GM19468 (cell line): Measurements from ENCODE around the gene C1orf115.
"Not testable (repeated sequence)": the region's sequence is repeated elsewhere in the genome, so short reads cannot be mapped to it uniquely, and the experiment has no call there.

ENCODE experiments used
- ATAC-seq: cut with Tn5 transposase; IDR thresholded peaks from one replicate; pipeline ENCODE4 v1.9.1; 2021; ENCODE audit warnings: mild to moderate bottlenecking, moderate library complexity, moderate number of reproducible peaks; ENCODE audit not compliant: unreplicated experiment; ENCODE audit errors: extremely low read depth

C1orf115 gene

DNA sequence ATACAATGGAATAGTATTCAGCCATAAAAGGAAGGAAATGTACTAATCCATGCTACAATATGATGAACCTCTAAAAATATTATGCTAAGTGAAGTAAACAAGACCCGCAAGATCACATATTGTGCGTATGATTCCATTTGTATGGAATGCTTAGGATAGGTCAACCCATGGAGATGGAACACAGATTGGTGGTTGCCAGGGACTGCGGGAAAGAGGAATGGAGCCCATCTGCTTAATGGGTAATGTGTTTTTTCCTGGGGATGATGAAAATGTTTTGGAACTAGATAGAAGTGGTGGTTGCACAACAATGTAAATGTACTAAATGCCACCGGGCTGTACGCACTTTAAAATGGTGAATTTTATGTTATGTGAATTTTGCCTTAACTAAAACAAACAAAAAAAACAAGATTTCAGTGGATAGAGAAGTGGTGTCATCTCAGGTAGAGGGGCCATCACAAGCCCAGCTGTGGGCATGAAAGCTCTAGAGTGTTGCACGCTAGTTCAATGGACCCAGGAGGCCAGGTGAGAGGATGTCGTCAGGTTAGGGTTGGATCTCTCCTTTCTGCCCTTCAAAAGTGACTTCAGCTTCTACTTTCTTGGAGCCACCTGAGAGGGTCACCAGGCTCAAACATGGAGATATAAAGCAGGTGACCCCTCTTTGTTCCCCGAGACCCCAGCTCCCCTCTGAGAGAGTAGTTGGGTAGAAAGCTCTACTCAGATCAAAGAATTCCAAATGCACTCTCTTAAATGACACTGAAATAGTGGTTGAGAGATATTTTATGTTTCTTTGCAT, 2.5 kb downstream of the C1orf115 start:
- no peak for ATAC-seq

DNA sequence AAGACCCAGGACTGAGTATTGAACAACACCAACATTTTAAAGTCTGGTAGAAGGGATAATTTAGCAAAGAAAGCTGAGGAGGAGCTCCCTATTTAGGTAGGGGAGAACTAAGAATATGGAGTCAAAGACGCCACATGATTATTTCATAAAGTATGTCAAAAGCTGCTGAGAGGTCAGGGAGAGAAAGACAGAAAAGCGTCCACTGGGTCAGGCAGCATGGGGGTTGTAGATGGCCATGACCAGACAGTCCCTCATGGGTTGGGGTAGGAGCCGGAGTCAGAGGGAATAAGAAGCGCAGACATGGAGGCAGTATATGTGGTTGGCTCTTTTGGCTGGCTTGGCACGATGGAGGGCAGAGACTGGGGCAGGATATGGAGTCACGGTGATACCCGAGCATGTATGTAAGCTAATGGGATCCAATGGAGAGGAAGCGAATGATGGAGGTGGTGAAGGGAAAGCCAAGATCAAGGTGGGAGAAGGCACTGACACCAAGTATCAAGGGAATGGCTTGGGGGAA, 4.8 kb downstream of the C1orf115 start:
- ATAC-seq, result no peak

DNA sequence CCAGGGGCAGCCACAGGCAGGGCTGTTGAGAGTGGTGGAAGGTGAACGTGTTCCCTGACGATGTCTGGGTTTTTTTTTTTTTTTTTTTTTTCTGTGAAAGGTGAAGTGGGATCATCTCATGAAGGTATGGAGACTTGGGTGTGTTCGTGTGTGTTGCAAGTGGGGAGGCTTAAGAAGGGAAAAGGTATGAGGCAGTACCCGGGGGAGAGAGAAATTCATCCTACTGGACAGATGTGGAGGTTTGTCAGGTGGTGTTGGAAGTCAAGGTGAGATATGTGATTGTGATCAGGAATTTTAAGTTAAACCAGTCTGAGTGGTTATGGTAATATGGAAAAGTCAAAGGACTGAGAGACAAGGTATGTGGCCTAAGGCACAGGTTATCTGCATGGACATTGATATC, 5.3 kb downstream of the C1orf115 start:
- no peak for ATAC-seq

DNA sequence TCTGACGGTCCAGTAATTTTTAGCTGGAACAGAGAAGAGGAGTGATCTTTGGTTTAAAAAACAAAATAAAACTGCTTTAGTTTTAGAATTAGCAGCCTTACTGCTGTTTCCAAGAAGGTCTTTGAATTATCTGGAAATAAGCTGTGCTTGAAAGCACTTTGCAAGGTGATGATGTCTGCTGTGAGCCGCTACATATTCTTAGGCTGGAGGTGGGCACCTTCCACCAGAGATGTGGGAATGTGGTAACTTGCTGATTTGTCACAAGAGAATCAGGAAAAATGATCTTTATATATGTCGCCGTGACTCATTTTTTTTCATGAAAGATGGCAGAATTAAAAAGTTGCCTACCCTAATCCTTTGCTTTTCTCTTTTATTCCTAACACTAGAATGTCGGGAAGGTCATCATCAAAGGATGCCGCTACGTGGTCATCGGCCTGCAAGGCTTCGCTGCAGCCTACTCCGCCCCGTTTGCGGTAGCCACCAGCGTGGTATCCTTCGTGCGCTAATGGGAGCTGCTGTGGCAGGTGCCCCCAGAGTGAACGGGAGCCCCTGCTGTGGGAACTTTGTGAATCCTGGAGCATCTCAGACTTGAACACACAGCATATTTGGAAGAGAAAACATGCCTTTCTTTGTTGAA, 6.2 kb downstream of the C1orf115 start:
- ATAC-seq, result no peak

DNA sequence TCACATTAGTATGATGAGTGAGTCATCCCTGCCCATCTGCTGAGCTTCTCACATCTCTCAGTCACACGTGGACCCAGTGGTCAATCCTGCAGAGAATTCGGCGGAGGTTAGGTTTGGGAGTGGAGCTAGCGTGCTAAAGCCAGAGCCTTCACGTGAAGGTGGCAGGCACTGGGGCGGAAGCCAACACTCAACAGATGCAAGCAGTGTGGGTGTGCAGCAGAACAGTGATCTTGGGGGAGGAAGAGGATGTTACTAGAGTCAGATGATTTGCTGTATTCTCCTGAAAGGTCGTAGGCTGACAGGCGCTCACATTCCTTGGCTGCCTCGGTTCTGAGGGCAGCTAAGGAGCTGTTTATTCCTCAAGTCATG, 6.7 kb downstream of the C1orf115 start:
- no peak for ATAC-seq

DNA sequence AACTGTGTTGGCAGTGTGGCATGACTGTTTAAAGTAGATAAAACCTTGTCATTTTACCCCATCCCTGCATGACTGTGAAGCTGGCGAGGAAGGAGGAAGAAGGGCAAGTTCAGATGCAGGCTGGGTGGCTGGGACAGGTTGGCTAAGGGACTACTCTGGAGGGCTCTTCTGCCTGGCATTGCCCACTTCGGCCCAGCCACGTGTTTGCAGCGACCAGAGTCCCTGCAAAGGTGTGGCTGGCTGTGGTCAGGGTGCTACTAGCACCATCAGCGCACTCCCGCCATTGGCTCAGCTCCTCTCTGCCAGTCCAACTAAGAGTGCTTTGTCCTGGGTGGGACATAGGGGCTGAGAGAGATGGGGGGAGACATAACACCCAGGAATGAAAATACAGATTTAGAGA, 7.2 kb downstream of the C1orf115 start:
- ATAC-seq, result no peak

DNA sequence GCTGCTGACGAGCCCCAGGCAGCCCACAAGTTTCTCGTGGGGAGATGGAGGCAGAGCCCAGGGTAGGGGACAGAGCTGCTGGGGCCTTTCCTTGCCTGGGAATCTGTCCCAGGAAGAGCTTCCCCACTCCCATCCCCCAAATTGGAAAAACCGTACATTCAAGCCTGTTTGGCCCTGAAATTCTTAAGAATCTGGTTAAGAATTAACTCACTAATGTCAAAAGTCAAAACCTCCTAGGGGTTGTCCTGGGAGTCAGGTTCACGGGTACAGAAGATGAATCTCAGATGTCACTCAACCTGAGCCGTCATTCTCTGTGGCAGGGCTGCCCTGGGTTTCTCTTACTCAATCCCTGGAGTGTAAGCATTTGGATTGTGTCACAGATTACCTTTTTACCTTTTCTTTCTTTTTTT, 8.4 kb downstream of the C1orf115 start:
- ATAC-seq, result no peak

DNA sequence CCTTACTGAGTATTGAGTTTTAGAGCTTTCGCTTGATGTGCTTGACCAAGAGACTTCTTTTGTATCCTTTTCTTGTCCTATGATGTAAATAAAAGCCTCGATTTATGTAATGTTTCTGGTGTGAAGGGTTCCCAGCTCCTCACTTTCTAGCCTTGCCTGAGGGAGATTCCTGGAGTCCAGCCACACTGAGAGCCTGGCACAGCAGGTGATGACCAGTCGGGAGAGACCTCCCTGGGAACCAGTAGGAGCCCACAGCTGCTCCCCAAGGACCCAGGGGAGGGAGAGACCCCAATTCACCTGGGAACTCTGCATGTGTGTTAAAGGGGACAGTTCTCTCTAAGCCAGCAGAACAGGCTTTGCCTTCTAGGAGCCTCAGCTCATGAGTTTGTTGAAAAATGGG, 8.9 kb downstream of the C1orf115 start:
- ATAC-seq, result no peak

DNA sequence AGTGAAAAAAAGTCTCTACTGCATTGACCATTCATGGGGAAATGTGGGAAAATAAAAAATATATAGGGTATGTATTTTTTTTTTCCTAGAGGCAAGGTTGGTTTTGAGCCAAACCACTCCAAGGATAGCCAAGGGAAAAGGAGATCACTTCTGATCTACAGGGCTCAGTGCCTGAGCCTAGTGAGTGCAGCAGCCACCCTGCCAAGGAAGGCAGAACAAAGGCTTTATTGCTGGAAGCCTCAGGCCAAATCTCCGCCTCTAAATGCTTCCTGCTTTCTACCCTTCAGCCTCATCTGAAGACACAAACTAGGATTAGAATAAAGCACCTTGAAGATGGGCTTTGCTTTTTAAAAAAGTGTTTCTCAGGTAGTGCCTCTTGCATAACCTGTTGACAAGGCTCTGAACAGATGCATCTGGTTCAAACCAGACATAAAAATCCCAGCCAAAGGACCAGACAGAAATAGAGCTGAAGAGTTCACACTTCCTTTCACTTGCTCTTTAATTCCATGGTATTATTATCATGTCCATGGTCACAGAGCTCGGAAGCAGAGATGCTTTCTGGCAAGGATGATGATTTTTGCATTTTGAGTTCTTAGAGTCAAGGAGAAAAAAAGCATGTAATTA, 10.5 kb downstream of the C1orf115 start:
- ATAC-seq, result no peak

DNA sequence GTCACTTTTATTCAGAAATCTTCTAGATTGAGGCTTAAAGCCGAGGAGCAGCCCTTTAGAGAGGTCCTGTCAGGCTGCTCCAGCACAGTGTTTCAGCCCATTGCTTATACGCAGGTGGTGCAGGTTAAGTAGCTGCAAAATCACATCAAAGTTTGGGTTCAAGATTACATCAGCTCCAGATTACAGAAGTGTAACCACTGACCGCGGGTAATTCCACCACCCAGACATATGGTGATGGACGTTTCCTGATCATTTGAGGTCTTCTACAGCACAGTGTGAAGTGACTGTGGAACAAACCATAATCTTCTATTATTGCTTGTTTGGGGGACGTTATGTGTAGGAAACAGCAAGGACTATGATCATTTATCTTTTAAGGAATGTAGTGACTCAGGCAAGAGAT, 11.8 kb downstream of the C1orf115 start:
- ATAC-seq, result no peak

DNA sequence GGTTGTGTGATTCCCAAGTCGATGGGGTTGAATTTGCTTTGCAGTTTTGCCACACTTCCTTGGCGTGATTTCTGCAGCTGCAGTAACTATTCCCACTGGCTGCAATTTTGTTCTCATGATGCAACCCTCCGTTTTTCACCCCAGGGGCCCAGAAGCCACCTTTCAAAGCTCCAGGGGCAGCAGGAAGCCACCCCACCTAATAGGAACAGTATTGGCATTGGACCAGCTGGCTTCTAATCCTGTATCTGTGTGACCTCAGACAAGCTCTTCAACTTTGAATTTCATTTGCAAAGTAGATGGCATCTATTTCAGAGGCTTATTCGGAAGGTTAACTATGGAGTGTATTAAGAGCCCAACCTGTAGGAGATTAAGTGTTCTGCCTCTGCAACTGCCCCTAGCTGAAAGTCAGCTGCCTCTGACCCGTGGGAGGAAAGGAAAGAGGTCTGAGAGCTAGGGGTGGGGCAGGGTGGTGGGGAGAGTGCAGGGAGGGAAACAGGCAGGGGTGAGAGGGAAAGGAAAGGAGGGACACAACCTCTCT, 12.6 kb downstream of the C1orf115 start:
- ATAC-seq, result no peak

DNA sequence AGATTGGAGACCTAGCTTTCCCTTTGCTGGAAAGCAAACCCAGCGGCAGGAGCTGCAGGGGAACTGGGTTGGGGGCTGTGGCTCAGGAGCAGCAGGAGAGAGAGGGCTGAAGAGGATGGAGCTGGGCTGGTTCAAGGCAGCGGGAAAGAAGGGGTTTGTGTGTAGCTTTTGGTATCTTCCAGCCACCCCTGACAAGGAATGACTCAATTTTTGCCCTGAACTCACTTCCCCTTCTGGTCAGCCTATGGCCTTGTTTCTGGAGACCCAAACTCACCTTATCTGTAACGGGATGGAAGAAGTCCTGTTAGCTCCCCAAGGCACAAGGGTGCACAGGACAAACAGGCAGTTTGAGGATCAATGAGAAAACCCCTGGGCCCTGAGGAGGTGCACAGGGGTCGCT, 13.1 kb downstream of the C1orf115 start:
- ATAC-seq, result no peak

DNA sequence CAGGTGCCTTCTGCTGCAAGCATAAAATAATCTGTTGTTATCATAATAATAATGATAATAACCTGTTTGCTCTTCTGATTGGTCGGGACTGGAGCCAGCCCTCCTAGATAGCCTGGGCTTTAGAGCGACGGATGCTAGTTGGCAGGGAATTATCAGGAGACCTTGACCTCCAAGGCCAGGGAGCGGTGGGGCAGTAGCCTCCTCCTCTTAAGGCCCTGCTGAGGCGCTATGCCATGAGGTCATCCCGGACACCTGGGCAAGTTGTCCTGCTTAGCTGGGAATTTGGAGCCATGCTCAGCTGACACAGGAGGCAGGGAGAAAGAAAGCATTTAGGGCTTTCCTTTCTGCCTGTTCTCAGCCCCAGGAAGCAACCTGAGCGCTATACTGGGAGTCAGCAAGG, 15.6 kb downstream of the C1orf115 start:
- ATAC-seq, result no peak

DNA sequence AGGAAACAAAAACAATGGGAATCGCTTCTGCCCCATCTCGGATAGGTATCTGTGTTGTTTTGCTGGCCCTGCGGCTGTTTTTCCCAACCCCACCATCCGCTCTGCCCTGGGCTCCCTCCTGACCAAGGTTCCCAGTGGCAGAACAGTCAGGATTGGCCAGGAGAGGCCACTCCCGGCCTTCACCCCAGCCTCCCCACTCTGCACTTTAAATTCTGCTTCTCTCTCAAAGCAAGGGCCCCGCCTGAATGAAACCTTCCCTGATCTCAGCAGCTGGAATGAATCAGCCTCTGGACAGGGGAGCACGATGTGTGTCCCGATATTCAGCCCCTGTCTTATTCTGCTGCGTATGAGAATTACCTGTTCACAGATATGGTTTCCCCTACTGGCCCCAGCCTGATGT, 16.3 kb downstream of the C1orf115 start:
- ATAC-seq, result no peak

DNA sequence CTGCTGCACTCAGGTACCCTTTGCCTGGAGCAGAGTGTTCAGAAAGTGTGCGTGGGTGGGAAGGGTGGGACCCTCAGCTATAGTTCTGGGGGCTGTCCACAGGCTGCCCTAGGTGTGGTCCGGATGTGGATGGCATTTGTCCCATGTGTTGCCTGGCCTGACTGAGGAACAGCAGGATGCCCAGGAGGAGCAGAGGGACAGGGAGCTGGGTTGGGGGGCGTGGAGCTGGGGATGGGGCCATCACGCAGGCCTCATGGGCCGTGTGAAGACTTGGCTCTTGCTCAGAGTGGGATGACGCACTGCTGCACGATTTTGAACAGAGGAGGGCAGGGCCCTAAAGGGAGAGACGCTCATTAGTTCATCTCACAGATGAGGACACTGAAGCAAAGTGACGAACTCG, 17.0 kb downstream of the C1orf115 start:
- ATAC-seq, result no peak

DNA sequence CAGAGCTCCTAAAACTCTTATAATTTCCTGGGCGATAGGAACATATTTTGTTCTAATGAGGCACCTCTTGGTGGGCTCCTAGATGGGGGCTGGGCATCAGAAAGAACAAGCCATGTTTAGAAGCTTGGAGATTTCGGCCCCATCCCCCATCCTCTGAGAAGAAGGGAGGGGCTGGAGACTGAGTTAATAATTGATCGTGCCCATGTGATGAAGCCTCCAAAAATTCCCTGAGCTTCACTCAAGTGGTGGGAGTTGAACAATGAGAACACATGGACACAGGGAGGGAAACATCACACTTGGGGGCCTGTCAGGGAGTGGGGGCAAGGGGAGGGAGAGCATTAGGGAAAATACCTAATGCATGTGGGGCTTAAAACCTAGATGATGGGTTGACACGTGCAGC, 18.1 kb downstream of the C1orf115 start:
- ATAC-seq, result no peak

DNA sequence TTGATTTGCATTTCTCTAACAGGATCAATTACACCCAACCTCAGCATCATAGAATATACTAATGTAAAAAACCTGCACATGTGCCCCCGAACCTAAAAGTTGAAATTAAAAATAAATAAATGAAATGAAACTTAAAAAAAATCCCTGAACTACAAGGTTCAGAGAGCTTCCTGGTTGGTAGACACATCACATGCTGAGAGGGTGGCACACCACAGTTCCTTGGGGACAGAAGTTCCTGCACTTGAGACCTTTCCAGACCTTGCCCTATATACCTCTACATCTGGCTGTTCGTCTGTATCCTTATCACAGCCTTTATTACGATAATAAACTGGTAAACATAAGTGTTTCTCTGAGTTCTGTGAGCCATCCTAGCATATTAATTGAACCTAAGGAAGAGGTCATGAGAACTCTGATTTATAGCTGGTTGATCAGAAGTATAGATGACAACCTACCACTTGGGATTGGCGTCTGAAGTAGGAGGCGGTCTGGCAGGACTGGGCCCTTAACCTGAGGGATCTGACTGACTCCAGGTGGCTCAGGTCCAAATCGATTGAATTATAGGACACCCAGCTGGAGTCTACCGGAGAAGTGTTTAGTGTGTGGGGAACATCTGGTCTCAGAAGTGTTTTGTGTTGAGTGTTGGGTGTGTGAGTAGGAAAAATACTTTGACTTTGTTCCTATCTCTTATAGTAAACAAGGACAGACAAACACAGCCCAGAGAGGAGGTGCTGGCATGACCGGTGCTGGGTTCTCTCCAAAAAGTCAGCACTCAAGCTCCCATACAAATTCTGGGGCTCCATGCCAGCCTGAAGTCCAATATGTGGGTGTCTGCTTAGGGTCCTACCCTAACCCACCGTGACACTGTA, 19.0 kb downstream of the C1orf115 start:
- no peak for ATAC-seq

DNA sequence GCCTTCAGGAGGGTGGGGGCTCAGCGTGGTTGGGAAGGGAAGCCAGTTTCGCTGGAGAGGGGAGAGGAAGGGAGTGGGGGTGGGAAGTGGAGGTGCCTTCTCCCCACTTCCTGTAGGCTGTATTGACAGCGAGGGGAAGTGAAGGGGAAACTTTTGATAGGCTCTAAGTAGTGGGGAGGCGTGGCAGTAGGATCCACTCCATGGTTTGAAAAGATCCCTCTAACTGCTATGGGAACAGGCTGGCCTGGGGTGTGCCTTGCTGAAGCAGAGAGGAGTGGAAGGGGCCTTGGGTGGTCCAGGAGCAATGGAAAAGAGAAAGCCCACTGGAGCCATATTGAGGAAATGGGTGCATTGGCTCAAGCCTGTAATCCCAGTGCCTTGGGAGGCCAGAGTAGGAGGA, 20.2 kb downstream of the C1orf115 start:
- ATAC-seq, result no peak

DNA sequence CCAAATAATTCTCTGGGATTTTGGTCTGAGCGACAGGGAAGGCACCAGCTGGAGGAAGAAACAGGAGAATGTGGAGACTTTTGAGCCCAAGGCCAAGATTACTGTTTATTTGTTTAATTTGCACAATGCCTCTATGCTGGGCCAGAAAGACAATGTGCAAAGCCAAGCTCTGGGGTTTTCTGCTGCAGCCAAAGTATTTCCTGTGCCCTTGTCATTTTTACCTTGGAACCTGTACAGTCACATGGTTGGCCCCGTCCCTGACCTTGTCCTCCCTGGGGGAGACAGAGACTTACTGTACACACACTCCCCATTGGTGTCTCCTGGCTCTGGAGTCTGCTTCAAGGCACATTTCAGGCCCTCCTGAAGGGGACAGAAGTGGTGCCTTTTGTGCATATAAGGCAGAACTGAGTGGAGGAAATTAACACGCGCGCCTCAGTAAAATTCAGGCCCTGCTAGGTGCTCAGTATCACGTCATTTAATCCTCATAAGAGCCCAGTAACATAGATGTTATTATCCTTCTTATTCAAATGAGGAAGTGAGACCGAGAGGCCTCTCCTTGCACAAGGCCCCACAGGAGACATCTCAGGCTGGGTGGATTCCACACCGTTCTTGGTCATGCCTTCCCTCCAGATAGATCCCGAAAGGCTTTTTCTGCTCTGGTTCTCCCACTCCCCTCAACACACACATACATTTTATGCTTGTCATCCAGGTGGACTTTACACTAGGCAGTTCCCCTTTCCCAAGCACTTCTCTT, 21.1 kb downstream of the C1orf115 start:
- no peak for ATAC-seq

DNA sequence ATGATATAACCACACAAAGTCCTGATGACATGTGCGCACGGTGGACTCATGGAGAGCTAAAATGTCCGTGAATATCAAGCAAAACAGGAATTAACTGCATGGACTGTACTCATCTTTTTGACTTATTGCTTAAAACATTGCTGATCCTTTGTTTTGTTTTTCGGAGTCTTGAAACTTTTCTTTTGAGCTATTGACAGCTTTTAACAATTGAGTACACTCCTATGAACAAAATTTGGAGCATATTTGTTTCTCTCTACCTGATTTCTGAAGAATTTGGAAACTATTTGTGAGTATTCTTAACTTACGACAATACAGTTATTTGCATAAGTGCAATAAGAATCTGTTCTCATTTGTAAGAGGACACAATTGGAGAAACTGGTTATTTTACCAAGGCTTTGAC, 25.8 kb downstream of the C1orf115 start:
- ATAC-seq, result not testable (repeated sequence)
